Amniotic stem cell (primary cell): ENCODE data around the gene CNTNAP5.

Experiments used
- DNase-seq: peaks from one replicate; lab custom pipeline; 2025; lab: John Stamatoyannopoulos, UW

CNTNAP5 gene

DNA sequence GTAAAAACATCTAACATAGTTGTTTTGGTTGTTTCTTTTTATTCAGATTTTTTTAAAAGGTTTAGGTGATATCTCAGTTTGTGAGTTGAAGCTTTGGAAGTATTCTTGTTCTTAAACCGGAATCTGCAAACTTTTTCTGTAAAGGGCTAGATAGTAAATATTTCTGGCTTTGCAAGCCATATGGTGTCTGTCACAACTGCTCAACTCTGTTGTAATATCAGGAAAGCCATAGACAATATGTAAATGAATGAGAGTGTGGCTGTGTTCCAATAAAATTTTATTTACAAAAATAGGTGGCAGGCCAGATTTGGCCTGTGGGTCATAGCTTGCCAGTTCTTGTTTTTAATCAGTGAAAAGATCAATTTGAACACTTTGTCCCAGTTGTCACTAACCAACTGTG, 134.1 kb downstream of the CNTNAP5 start:
- no peak for DNase-seq

DNA sequence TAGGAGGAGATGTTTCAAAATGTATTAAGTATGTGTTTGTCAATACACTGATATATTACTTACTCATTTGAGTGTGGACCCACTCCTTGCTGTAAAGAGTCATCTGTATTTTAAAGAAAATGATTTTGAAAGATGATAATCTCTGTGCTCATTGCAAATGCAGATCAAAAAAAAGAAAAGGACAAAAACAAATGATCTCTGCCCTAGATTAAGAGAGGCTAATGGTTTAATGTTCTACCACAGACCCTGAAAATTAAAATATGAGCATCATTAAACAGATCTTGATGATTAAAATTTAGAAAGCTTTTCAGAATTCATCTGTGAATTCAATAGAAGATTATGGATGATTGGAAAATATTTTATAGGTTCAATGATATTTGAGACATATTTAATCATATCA, 136.5 kb downstream of the CNTNAP5 start:
- no peak for DNase-seq

DNA sequence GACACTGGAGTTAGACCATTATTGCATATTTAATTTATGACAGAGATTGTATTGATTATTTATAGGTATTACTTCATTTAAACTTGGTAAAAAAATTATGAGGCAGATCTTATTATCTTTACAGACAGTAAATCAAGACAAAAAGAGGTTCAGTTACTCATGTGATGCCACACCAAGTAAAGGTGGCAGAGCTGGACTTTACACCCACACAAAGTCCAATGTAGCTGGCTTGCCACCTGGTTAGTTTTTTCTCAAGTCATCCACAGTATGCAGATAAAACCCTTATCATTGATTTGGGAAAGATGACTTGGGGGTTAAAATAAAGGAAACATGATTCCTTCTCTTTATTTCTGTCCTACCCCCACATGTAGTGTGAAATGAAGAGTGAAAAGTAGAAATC, 137.2 kb downstream of the CNTNAP5 start:
- DNase-seq, result no peak

DNA sequence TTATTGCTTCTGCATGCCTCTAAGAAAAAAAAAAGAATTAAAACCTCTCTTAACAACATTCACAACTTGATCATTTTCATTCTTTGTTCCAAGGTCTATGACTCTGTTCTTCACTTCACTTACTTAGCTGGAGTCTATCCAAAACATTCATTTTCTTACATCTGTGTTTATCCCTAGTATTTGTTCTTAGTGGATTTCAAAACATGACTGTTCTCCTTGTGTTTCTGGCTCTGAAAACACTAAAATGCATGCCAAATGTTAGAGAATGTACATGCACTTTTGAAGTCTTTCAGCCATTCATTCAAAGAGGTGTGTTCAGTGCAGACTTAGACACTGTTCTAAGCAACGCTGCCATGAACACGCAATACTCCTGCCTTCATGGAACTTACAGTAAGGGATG, 138.8 kb downstream of the CNTNAP5 start:
- no peak for DNase-seq

DNA sequence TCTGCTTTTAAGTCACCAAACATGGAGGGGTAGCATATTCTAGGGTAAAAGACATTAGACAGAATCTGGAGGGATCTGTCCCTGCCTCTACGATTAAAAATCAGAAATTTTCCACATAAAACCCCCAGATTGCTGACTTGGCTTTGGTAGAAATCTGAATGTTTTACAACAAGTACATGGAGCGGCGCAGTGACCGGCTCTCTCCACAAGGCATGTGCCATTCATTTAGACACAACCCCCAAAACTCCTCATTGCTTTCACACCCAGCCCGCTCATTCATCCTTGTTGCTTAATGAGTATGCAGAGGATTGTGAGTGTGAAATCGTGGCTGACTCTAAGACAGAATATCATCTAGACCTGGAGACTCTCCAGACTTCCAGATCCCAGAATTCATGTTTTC, 140.6 kb downstream of the CNTNAP5 start:
- no peak for DNase-seq

DNA sequence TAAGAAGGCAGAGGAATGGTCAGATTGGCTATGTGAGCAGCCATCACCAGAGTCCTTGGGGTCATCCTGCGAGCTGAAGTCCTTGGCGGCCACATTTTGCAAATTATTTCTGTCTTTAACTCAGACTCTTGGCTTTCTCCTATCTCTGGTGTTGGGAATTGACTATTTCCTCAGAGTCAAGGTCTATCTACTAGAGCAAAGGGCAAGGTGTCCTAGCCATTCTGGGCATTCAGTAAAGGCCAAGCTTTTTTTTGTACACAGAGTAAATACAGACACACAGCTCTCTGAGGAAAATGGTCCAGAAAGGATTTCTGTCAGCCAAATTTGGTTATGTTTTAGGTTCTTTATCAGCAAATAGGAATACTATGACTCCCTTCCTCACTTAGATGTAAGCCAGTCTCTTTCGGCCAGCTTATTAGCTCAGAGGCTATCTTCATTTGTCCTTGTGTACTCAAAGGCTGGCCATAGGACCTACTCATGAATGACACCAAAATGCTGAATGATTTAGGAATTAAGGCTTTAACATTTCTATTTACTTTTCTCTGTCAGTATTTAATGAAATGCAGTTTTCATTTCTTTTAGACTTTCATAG, 146.5 kb downstream of the CNTNAP5 start:
- DNase-seq, result no peak

DNA sequence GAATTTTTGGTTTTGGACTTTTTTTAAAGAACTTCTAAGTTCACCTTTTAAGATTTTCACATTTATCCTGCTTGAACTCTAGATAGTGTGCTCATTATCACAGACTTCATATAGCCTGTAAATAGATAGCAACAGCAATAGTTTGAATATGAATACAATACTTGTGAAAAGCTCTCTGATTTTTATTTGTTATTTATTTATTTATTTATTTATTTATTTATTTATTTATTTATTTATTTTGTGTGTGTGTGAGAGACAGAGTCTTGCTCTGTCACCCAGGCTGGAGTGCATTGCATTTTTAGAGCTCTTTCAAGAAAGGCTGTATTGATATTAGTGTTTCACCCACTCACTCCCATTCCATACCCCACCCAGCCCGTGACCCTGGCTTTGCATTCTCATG, 153.6 kb downstream of the CNTNAP5 start:
- no peak for DNase-seq

DNA sequence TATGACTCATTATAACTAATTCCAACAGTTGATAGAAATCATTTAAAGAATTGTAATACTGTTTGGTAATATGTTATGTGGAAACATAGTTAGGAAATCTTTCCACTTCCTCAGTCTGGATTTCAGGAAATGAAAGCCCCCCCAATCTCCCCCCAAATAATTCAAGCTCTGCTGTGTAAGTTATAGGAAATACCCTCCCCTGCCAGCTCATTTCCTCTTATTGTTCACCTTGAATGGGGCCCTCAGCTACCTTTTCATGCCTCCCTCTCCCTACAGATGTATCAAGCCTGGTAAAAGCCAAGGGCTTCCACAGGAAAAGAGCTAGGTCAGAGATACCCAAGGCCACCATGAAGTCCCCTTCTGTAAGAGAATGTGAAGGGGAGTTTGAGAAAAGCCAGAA, 155.5 kb downstream of the CNTNAP5 start:
- no peak for DNase-seq

DNA sequence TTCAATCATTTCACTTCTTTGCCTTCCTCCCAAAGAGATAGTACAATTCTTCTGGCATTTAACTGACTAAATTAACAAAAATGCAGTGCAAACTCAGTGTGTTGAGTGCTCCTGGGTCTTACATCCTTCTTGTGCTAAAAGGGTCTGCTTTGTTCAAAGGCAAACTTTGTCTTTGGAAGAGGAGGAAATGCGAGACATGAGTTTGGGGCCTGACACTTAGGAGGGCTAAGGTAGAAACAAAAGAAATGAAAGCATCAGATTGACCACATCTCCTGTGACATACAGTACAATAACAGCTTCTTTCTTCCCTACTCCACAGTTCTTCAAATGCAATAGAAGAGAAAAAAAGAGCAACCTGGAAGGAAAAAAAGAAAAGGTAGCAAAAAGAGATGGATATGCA, 161.7 kb downstream of the CNTNAP5 start:
- no peak for DNase-seq

DNA sequence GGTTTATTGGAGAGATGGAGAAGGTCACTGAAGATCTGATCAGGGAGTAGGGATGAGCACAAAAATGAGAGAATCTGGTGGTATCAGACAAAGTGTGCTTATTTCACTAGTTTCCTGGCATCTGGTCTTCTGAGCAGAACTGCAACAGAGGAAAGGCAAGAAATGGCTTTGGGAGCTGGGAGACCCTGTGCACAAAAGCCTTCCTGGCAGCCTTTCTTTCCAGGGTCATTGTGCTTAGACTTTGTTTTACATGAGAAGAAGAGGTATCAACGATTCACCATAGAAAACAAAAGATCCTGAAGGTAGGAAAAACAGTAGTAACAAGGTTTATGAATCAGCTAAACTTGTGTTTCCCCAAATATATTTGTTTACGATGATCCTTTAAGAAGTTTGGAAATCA, 162.9 kb downstream of the CNTNAP5 start:
- DNase-seq, result no peak

DNA sequence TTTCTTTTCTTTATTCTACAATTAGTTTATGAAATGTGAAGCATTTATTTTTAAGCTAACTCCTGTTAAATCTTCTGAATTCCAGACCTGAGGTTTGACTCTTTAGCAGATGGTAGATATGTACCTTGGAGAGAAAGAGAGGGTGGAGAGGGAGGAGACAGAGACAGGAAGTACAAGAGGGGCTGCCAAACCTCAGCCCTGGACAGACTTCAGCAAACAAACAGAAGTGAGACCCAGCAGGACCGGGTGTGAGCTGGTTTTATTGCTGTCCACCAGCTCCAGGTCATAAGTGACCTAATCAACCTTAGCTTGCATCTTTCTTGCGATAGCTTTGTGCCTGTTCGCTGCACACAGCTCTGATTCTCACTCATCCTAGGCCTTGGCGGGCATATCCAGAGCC, 168.6 kb downstream of the CNTNAP5 start:
- no peak for DNase-seq

DNA sequence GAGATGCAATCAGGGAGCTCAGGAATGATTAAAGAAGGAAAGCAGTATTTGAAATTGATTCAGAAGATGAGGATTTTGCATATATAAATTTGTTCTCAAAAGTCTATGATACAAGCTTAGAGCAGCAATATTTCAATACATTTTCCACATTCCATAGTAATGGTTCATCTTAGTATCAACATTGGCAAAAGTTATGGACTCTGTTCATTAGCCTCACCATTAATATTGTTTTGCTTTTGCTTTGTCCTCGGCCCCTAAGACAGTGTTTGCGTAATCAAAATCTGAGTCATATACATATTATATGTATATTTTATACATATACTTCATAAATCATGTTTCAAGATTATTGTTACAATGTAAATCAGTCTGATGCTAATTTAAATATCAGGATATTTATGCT, 176.6 kb downstream of the CNTNAP5 start:
- DNase-seq, result no peak

DNA sequence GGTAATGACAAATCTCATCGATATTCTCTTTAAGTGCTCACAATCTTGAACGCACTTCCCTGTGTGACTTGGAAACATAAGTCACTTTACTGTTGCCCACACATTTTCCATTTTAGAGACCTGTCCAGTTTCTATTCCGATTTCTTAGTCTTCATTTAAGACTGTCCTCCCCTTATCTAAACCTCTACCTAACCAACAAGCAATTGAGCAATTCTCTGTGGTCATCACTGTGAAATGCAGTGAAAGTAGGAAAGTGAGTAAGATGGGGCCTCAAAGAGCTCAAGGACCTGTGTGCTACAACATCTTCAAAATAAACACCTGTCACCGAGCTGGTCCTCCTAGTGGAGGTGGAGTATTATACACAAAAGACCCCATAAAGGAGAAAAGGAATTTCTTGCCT, 184.4 kb downstream of the CNTNAP5 start:
- no peak for DNase-seq

DNA sequence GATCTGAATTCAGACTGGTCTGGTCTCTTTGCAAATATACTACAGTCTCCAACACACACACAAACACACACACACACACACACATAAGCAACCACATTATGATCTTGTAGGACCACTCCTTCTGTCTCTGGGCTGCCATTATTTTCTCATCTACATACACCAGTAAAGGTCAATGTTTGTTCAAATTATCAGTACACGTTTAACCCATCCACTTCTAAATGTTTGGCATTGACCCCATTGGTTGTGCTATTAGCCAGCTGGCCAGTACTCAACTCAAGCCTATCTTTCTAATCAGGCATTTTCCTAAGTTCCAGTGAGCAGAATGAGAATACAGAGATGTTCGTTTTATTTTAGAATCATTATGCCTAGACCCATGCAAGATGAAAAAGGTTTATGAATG, 186.4 kb downstream of the CNTNAP5 start:
- no peak for DNase-seq

DNA sequence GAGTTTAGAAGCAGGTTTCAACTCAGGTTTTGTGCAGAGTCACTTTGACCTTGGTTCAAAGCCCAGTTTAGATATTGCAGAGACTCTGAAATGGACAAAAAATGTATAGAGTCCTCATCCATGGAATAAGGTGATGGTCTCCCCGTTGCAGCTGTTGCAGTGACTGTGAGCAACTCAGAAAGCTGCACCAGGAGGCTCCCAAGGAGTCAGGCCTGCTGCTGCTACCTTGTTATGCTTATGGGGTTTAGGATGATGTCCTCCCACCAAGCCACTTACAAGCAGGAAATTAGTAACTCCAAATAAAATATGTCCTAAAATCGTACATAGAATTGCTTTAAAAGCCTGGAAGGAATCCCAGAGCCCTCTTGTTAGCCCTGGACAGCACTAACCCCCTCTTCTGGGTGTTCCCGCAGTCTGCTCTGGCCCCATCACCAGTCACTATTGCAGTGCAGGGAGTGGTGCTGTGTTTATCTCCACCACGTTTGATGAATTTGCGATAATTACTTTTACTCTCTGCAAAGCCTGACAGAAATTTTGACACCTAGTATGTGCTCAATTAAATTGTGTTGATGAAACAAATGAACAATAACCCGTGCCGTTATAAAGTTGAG, 189.0 kb downstream of the CNTNAP5 start:
- no peak for DNase-seq

DNA sequence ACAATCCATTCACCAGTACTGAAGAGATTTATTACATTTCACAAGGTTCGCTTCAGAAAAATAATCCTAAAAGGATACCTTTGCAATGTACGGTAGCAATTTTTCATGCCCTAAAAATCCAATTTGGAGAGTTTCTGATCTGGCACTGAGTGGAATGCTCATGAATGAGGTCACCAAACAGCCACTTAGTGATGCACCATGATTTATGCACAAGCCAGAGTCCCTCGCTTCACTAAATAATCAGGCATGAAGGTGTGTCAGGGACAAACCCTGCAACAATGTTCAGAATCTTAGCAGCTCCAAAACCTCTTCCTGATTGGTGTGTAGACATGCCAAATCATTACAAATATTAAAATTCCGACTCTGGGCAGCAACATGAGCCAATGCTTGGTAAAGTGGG, 221.1 kb downstream of the CNTNAP5 start:
- no peak for DNase-seq

DNA sequence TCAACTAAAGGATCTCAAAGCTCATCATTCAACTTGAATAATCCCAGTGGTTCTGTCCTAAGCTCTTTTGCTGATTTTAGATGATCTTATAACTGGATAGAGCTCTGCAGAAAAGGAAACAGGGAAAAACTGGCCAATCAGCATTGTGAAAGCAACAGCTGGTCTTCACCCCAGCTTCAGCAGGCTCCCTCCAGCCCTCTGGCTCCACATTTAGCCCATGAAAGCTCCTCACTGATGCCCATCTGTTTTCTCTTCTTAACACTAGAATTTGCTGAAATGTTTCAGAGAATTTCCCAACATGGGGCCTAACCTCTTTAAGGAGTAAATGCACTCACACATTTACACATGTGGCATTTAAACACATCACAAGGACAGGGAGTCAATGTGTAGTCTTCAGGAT, 223.3 kb downstream of the CNTNAP5 start:
- DNase-seq, result no peak

DNA sequence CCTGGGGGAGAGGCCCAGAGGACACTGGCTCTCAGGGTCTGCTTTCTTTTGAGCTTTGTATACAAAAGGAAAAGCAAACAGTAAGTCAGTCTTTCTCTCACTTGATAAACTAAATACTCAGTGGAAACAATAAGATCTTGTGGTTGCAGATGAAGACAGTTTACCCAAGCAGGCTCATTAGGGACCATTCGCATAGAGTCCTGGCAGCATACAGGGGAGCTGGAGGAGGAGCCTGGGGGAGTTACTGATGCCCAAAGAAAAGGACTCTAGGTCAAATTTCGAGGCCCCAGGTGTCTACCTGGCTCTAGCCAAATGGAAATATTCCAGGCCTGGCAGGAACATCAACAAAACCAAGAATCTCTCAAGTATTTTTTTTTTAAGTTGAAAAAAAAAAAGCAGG, 225.3 kb downstream of the CNTNAP5 start:
- DNase-seq, result no peak

DNA sequence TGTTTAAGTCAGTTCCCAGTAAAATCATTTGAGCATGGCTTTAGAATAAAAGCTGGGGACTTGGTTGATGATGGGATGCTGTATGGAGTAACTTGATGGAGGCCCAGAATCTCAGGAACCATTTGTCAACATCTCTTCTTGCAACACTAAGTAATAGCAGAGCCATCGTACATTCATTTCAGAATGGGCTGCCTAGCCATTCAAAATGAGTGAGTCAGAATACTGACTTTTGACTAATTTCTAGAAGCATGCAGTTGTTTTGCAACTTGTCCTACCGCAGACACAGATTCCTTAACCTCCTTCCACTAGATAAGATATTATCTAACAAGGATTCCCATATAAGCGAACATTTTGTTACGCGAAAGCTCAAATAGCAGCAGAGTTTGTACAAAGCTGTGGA, 229.5 kb downstream of the CNTNAP5 start:
- DNase-seq, result no peak

DNA sequence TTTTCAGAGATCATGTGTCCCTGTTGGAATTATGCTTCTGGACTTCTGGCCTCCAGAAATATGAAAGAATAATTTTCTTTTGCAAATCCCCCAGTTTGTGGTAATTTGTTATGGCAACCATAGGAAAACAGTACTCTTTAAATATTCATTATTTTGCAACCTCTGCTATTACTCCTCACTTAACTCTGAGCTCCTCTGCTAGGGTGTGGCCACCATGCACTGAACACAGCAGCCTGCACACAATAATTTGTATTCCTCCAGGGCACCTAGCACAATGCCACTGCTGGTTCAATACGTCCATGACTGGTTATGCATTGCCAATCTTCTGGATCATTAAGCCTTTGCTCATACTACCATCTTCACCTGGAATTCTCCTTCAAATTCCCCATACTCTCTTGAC, 232.0 kb downstream of the CNTNAP5 start:
- no peak for DNase-seq

DNA sequence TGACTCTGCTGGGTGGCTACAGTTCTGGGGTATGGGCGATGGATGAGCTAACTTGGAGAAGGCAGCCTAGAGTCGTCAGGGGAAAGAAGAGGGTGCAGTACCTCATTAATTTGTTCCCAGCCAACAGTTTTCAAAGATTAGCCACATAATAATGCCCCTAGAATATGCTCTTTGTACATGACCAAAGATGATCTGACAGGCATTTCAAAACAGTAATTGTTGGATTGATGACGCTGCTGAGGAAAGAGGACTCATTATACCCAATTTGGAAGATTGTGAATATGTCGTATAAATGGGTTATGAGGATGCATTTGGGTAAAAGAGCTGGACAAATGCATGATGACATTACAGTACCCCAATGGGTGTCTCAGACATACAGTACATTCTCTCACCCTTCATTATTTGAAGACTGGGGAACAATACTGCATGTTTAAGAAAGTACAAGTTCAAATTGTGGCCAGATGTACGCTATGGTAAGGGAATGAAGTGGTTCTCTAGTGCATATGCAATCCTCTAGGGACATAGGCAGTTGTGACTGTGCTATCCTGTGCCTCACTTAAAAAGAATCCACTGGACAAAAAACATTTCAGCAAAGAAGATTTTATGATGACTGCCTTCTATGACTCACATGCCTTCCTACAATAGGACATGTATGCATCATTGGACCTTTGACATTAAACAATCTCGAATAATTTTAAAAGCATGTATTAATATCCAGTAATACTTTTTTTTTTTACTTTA, 233.2 kb downstream of the CNTNAP5 start:
- no peak for DNase-seq

DNA sequence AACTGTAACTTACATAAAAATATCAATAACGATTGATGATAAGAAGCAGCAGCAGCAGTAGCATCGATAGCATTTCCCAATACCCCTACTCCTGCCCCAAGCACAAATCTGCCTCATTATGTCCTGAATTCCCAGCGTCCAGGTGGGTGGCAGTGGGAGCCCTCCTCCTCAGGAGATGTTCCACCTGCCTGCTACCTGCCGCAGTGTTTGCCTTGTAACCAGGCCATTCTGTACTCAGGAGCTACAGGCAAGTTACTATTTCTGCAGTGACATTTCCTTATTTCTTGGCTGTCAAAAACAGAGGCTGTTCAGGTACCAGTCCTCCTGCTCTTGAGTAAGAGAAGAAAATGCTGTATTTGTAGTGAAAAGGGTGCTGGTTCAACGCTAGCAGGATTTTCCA, 236.4 kb downstream of the CNTNAP5 start:
- DNase-seq, result no peak

DNA sequence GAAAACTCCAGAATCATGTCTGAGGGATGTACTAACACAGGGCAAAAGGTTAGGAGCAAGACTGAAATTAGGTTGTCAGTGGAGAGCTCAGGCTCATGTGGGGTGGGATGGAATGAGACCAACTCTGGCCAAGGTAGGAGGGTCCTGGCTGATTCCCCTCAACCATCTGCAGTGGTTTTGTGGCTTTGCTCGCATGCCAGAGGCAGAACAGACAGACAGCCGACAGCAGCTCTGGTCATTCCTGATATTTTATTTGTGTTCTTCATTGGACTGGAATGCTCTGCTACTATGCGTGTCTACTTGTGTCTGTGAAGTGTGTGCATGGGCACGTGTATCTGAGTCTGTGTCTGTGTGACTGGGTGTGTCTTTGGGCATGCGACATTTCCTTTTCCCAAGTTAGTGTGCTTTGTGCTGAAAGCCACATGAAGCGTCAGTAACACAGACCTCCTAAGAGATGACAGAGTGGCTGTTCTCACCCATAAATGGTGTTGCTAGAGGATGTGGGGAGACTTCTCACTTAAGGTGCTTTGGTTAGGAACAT, 239.5 kb downstream of the CNTNAP5 start:
- DNase-seq, result no peak

DNA sequence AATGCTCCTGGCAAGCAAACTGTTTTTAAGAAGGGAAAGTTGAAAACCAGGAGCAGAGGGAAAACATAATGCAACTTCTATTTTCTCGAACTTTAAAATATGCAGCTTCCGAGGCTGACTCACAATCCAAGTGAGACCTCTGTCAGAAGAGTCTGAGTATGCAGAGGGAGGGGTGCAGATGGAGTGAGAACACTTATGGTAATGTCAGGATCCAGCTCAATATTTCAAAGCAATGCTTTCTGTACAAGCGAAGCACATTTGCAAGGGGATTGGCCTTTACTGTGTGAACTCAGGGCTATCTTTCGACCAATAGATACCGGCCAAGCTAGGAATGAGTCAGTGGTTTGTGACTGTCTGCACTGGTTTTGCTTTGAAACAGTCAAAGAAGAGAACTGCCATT, 242.7 kb downstream of the CNTNAP5 start:
- DNase-seq, result no peak
